ENCODE measurements around the gene RNPEP.

RNPEP gene

GRCh38 chr1:201984446-201984845, 2.0 kb downstream of the RNPEP start:
- no peak for DNase-seq (ENCODE audit: insufficient read length, low spot score)
- FAIRE-seq: no peak
- TF ChIP-seq CTCF (IDR thresholded peaks at IDR 0.05; ENCODE audit: insufficient read depth, missing control alignments): no peak

- FAIRE-seq (no peak), DNase-seq (ENCODE audit: insufficient read length, low spot score) (no peak)
- no peak for TF ChIP-seq CTCF (IDR thresholded peaks at IDR 0.05; ENCODE audit: insufficient read depth, missing control alignments)
Measured at GRCh38 chr1:201985355-201985754, 2.9 kb downstream of the RNPEP start.

- DNase-seq (ENCODE audit: insufficient read length, low spot score) (no peak), FAIRE-seq (no peak)
- TF ChIP-seq CTCF (IDR thresholded peaks at IDR 0.05; ENCODE audit: insufficient read depth, missing control alignments): no peak
Measured at GRCh38 chr1:201988601-201989000, 6.2 kb downstream of the RNPEP start.

- FAIRE-seq (no peak), DNase-seq (ENCODE audit: insufficient read length, low spot score) (no peak)
- no peak for TF ChIP-seq CTCF (IDR thresholded peaks at IDR 0.05; ENCODE audit: insufficient read depth, missing control alignments)
Measured at GRCh38 chr1:201989354-201990128, 7.1 kb downstream of the RNPEP start.

GRCh38 chr1:201990427-201990826, 8.0 kb downstream of the RNPEP start:
- DNase-seq (ENCODE audit: insufficient read length, low spot score): peak; percentile 7
- FAIRE-seq: no peak
- no peak for TF ChIP-seq CTCF (IDR thresholded peaks at IDR 0.05; ENCODE audit: insufficient read depth, missing control alignments)

GRCh38 chr1:201999625-202000238, 17.3 kb downstream of the RNPEP start:
- peak; percentile 89 for TF ChIP-seq CTCF (IDR thresholded peaks at IDR 0.05; ENCODE audit: insufficient read depth, missing control alignments)
- FAIRE-seq: peak; percentile 82
- peak; percentile 96 for DNase-seq (ENCODE audit: insufficient read length, low spot score)

- TF ChIP-seq CTCF (IDR thresholded peaks at IDR 0.05; ENCODE audit: insufficient read depth, missing control alignments): no peak
- DNase-seq (ENCODE audit: insufficient read length, low spot score) (no peak), FAIRE-seq (no peak)
Measured at GRCh38 chr1:202002507-202002906, 20.1 kb downstream of the RNPEP start.
